ENCODE measurements around the gene FAM168B. TPM values are rescaled to one million over a fixed set of nuclear protein-coding genes. Genes with fewer than 3 reads are reported as not detected.

FAM168B gene
- total and polyA plus RNA-seq, 8 donors = 63.3 to 99.6 (median 85.1) TPM

DNA sequence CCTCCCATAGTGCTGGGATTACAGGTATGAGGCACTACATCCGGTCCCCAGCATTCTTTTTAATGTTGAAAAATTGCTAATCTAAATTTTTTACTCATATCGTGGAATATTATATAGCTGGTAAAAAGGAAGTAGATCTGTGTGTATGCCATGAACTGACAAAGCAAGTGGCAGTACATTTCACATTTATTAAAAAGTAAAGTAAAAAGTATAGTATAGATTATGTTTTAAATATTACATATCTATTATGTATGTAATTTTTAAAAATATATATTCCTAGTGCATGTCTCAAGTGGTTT lies 37.0 kb upstream of the FAM168B start:
- Histone ChIP-seq H3K27ac (no peak overlapping the region), H3K36me3 (peaks cover 0 to 99% of the 10 kb centered on the region in 2 donors), H3K4me3 (no peak overlapping the region), H3K9me3 (no peaks in the 10 kb centered on the region), H3K27me3 (no peaks in the 10 kb centered on the region), H3K4me1 (no peaks in the 10 kb centered on the region)
- no peak for DNase-seq
- TF ChIP-seq, protein P1, sequence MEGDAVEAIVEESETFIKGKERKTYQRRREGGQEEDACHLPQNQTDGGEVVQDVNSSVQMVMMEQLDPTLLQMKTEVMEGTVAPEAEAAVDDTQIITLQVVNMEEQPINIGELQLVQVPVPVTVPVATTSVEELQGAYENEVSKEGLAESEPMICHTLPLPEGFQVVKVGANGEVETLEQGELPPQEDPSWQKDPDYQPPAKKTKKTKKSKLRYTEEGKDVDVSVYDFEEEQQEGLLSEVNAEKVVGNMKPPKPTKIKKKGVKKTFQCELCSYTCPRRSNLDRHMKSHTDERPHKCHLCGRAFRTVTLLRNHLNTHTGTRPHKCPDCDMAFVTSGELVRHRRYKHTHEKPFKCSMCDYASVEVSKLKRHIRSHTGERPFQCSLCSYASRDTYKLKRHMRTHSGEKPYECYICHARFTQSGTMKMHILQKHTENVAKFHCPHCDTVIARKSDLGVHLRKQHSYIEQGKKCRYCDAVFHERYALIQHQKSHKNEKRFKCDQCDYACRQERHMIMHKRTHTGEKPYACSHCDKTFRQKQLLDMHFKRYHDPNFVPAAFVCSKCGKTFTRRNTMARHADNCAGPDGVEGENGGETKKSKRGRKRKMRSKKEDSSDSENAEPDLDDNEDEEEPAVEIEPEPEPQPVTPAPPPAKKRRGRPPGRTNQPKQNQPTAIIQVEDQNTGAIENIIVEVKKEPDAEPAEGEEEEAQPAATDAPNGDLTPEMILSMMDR (IDR thresholded peaks at IDR 0.05) = no peak
- no peak for ATAC-seq
- intact Hi-C loops (cut with DNase I) = no loop called here

DNA sequence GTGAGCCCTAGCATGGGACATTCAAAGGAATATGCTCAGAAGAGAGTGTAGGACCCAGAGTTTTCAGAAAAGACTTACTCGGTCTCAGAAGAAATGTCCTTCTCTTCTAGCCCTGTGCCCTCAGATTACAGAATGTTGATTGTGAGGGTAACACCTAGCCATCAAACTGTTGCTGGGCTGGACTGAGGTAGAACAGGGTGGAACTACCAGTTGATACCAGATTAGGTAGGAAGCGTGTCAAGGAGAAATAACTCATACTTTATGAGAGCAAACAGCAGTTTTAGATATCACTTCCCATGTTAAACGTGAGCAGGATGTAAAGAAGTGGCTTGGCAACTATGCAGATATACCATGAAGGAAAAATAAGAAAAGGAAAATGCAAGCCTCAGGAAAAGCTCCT lies 34.7 kb upstream of the FAM168B start:
- Histone ChIP-seq H3K27me3 (no peaks in the 10 kb centered on the region), H3K4me3 (no peak overlapping the region), H3K4me1 (no peaks in the 10 kb centered on the region), H3K36me3 (peaks cover 0 to 80% of the 10 kb centered on the region in 2 donors), H3K9me3 (no peaks in the 10 kb centered on the region), H3K27ac (no peak overlapping the region)
- ATAC-seq = no peak
- TF ChIP-seq, protein P1 (IDR thresholded peaks at IDR 0.05) = no peak
- DNase-seq = no peak
- intact Hi-C loops (cut with DNase I) = no loop called here

DNA sequence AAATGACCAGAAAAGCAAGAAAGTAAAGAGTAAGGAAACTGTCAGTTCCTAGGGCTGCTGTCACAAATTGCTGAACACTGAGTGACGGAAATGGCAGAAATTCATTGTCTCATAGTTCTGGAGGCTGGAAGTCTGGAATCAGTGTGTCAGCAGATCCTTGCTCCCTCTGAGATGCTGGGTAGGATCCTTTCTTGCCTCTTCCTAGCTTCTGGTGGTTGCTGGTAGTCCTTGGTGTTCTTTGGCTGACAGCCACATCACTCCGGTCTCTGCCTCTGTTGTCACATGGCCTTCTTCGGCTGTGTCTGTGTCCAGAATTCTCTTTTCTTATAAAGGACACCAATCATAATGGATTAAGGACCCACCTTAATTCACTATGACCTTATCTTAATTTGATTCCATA lies 33.8 kb upstream of the FAM168B start:
- TF ChIP-seq, protein P1 (IDR thresholded peaks at IDR 0.05) = no peak
- no peak for DNase-seq
- no peak for ATAC-seq
- Histone ChIP-seq H3K27ac (no peak overlapping the region), H3K9me3 (no peaks in the 10 kb centered on the region), H3K4me1 (no peaks in the 10 kb centered on the region), H3K4me3 (no peak overlapping the region), H3K36me3 (peaks cover 0 to 79% of the 10 kb centered on the region in 2 donors), H3K27me3 (no peaks in the 10 kb centered on the region)
- intact Hi-C loops (cut with DNase I) = no loop called here

DNA sequence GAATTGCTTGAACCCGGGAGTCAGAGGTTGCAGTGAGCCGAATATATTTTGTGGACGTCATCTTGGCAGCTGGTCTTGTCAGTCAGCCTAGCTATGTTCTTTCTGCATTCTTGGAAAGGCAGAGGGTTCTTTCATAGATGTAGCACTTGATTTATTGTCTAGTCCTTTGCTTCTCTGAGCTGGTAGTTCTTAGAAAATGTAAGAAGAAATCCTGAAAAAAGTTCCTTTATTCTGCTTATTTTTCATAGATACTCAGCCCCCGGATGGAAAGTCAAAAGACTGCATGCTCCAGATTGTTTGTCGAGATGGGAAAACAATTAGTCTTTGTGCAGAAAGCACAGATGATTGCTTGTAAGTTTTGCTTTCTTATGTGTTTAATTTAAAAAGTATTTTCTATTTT lies 33.2 kb upstream of the FAM168B start:
- H3K36me3 ChIP-seq = peaks cover 0 to 79% of the 10 kb centered on the region in 2 donors

DNA sequence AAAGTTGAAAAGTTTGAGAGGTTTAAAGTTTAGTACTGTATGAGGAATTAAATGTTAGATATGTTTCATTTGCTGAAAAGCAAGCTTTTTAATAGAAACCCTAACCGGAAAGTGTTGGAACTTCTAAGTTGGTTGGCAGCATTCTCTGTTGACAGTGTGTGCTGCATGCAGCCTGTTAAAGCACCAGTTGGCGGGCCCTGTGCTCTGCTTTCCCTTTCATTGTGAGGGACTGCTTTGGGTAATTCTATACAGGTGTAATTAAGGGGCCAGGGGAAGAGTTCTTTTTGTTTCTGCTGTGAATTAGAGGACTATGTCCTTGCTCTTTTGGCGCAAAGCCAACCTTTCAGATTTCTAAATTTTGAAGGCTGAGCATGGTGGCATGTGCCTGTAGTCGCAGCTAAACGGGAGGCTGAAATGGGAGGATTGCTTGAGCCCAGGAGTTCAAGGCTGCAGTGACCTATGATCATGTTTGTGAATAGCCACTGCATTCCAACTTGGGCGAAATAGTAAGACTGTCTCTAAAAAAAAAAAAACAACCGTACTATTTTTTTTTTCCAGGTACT lies 32.0 kb upstream of the FAM168B start:
- Histone ChIP-seq H3K27ac (no peak overlapping the region), H3K4me3 (no peak overlapping the region), H3K27me3 (no peaks in the 10 kb centered on the region), H3K4me1 (no peaks in the 10 kb centered on the region), H3K9me3 (no peaks in the 10 kb centered on the region), H3K36me3 (peaks cover 0 to 74% of the 10 kb centered on the region in 2 donors)
- TF ChIP-seq, protein P1 (IDR thresholded peaks at IDR 0.05) = no peak
- no peak for DNase-seq
- ATAC-seq = no peak
- intact Hi-C loops (cut with DNase I) = no loop called here

More for the DNA sequence above, 33.2 kb upstream of the FAM168B start:
- intact Hi-C loops (cut with DNase I) = no loop called here
- ATAC-seq (no peak), DNase-seq (no peak)
- Histone ChIP-seq H3K27me3 (no peaks in the 10 kb centered on the region), H3K9me3 (no peaks in the 10 kb centered on the region), H3K4me3 (no peak overlapping the region), H3K4me1 (no peaks in the 10 kb centered on the region), H3K27ac (no peak overlapping the region)
- TF ChIP-seq, protein P1 (IDR thresholded peaks at IDR 0.05) = no peak
